HG03066 (cell line): Measurements from ENCODE around the gene FBXO45.
A peak's percentile ranks its signal among the peaks of the same experiment; 100 is the strongest.
"Not testable (repeated sequence)": the region's sequence is repeated elsewhere in the genome, so short reads cannot be mapped to it uniquely, and the experiment has no call there.

ENCODE experiments used
- ATAC-seq: cut with Tn5 transposase; IDR thresholded peaks from one replicate; pipeline ENCODE4 v1.9.1; 2021; ENCODE audit warnings: low read depth; ENCODE audit not compliant: unreplicated experiment

FBXO45 gene

GRCh38 chr3:196611761-196612483, 43.5 kb downstream of the FBXO45 start:
- no peak for ATAC-seq

- ATAC-seq = not testable (repeated sequence)
These were observed 46.8 kb downstream of the FBXO45 start for GRCh38 chr3:196615234-196615633.

GRCh38 chr3:196617256-196617655, 48.8 kb downstream of the FBXO45 start:
- ATAC-seq = no peak

- no peak for ATAC-seq
These were observed 50.8 kb downstream of the FBXO45 start for GRCh38 chr3:196619223-196619622.

GRCh38 chr3:196619627-196620026, 51.2 kb downstream of the FBXO45 start:
- not testable (repeated sequence) for ATAC-seq

- ATAC-seq = no peak
These were observed 51.7 kb downstream of the FBXO45 start for GRCh38 chr3:196620161-196620604.

GRCh38 chr3:196620684-196621083, 52.2 kb downstream of the FBXO45 start:
- no peak for ATAC-seq

- no peak for ATAC-seq
These were observed 53.2 kb downstream of the FBXO45 start for GRCh38 chr3:196621611-196622010.

GRCh38 chr3:196624067-196624790, 55.8 kb downstream of the FBXO45 start:
- peak; percentile 49 for ATAC-seq

GRCh38 chr3:196624907-196625306, 56.4 kb downstream of the FBXO45 start:
- no peak for ATAC-seq

- no peak for ATAC-seq
These were observed 56.9 kb downstream of the FBXO45 start for GRCh38 chr3:196625331-196625730.

- no peak for ATAC-seq
These were observed 59.4 kb downstream of the FBXO45 start for GRCh38 chr3:196627918-196628231.

- ATAC-seq = no peak
These were observed 60.8 kb downstream of the FBXO45 start for GRCh38 chr3:196629228-196629627.

GRCh38 chr3:196631682-196632045, 63.2 kb downstream of the FBXO45 start:
- ATAC-seq = no peak

GRCh38 chr3:196632046-196632751, 63.7 kb downstream of the FBXO45 start:
- peak; percentile 70 for ATAC-seq

- no peak for ATAC-seq
These were observed 65.2 kb downstream of the FBXO45 start for GRCh38 chr3:196633555-196634151.

- ATAC-seq = no peak
These were observed 65.8 kb downstream of the FBXO45 start for GRCh38 chr3:196634224-196634623.

GRCh38 chr3:196634829-196635228, 66.4 kb downstream of the FBXO45 start:
- no peak for ATAC-seq

GRCh38 chr3:196636369-196637349, 68.2 kb downstream of the FBXO45 start:
- ATAC-seq = no peak

- not testable (repeated sequence) for ATAC-seq
These were observed 69.5 kb downstream of the FBXO45 start for GRCh38 chr3:196637941-196638340.
